NCI-H526 treated with DMSO at 0.1 percent for 48 hours (cell line): Measurements from ENCODE around the gene SH3PXD2A.
A peak's percentile ranks its signal among the peaks of the same experiment; 100 is the strongest.
"Not testable (repeated sequence)": the region's sequence is repeated elsewhere in the genome, so short reads cannot be mapped to it uniquely, and the experiment has no call there.

Source experiments
- DNase-seq: peaks from one replicate; lab custom pipeline; 2025; lab: John Stamatoyannopoulos, UW

SH3PXD2A gene

GRCh38 chr10:103791858-103792257, 63.5 kb downstream of the SH3PXD2A start:
- DNase-seq: no peak

- no peak for DNase-seq
Measured at GRCh38 chr10:103791291-103791690, 64.1 kb downstream of the SH3PXD2A start.

GRCh38 chr10:103790580-103790979, 64.8 kb downstream of the SH3PXD2A start:
- DNase-seq: no peak

- peak; percentile 9 for DNase-seq
Measured at GRCh38 chr10:103789771-103790201, 65.6 kb downstream of the SH3PXD2A start.

GRCh38 chr10:103789161-103789560, 66.2 kb downstream of the SH3PXD2A start:
- DNase-seq: no peak

- DNase-seq: no peak
Measured at GRCh38 chr10:103787331-103787730, 68.0 kb downstream of the SH3PXD2A start.

- no peak for DNase-seq
Measured at GRCh38 chr10:103786020-103786419, 69.4 kb downstream of the SH3PXD2A start.

- DNase-seq: no peak
Measured at GRCh38 chr10:103784723-103785418, 70.5 kb downstream of the SH3PXD2A start.

GRCh38 chr10:103784089-103784488, 71.3 kb downstream of the SH3PXD2A start:
- DNase-seq: no peak

- DNase-seq: no peak
Measured at GRCh38 chr10:103783681-103784080, 71.7 kb downstream of the SH3PXD2A start.

GRCh38 chr10:103781329-103782061, 73.9 kb downstream of the SH3PXD2A start:
- no peak for DNase-seq

- no peak for DNase-seq
Measured at GRCh38 chr10:103780242-103781149, 74.9 kb downstream of the SH3PXD2A start.

GRCh38 chr10:103778358-103779139, 76.8 kb downstream of the SH3PXD2A start:
- no peak for DNase-seq

GRCh38 chr10:103776878-103777591, 78.3 kb downstream of the SH3PXD2A start:
- no peak for DNase-seq

GRCh38 chr10:103775776-103776175, 79.6 kb downstream of the SH3PXD2A start:
- no peak for DNase-seq

- DNase-seq: not testable (repeated sequence)
Measured at GRCh38 chr10:103772846-103773245, 82.5 kb downstream of the SH3PXD2A start.

GRCh38 chr10:103772096-103772845, 83.1 kb downstream of the SH3PXD2A start:
- peak; percentile 4 for DNase-seq

- DNase-seq: no peak
Measured at GRCh38 chr10:103770139-103770538, 85.2 kb downstream of the SH3PXD2A start.

- no peak for DNase-seq
Measured at GRCh38 chr10:103769176-103769575, 86.2 kb downstream of the SH3PXD2A start.

- DNase-seq: no peak
Measured at GRCh38 chr10:103768345-103768744, 87.0 kb downstream of the SH3PXD2A start.
